HCT116 (cell line): ENCODE data around the gene DMWD. TPM values are rescaled to one million over a fixed set of nuclear protein-coding genes. Genes with fewer than 3 reads are reported as not detected.

Experiments
- ATAC-seq: fragments of 200-7000 bp; cut with Tn5 transposase; 2 replicates; pipeline ENCODE4 v1.9.1; 2020; ENCODE audit warnings: mild to moderate bottlenecking, moderate library complexity
- BruUV-seq: library from RNA; stranded (reverse); fragments of 400-500 nt; replicated peaks from 2 replicates; lab custom pipeline; 2021; lab: Mats Ljungman, UMichigan
- CTCF ChIA-PET: fragments of 300-600 bp; sonication (Branson Sonifier 250); formaldehyde crosslinking; loops from one replicate; lab custom pipeline; 2021; ENCODE audit warnings: antibody characterized with exemption; lab: Charles Lee
- POLR2A ChIA-PET: fragments of 300-600, 350-600 bp; sonication (Branson Sonifier 250); formaldehyde crosslinking; loops from one replicate; lab custom pipeline; 2021; ENCODE audit warnings: antibody characterized with exemption; lab: Charles Lee
- RAD21 ChIA-PET, 2 experiments: fragments of 300-600 bp; sonication (Branson Sonifier 250); formaldehyde crosslinking; loops; one replicate each; lab custom pipeline; 2023; ENCODE audit warnings: low total read pairs in 2 of 2; ENCODE audit not compliant: uncharacterized antibody in 2 of 2, unreplicated experiment in 2 of 2, low non-redundant PET in 1 of 2; lab: Charles Lee
- DNase-seq: peaks from one replicate; pipeline ENCODE4 v3.0.0-alpha.2; 2010; ENCODE audit warnings: low read depth, low spot score
- H2AFZ ChIP-seq: fragments of 200-600 bp; shearing (Covaris generic), sonication (generic); 2 replicates; pipeline ENCODE4 v1.6.1; 2017; ENCODE audit warnings: low read depth, mixed run types, mixed read lengths, antibody characterized with exemption, low read length; ENCODE audit not compliant: poor library complexity, severe bottlenecking
- H3K27ac ChIP-seq: 2 replicates; pipeline ENCODE4 v1.5.1; 2012; ENCODE audit warnings: low read depth, low read length
- H3K27me3 ChIP-seq: fragments of 200-600 bp; sonication (generic); 2 replicates; pipeline ENCODE4 v1.6.1; 2016; ENCODE audit warnings: mixed run types, low read length, mixed read lengths; ENCODE audit not compliant: insufficient read depth
- H3K36me3 ChIP-seq, 2 experiments: fragments of 200-500 bp in 1 of 2; fragments of 200-600 bp in 1 of 2; sonication (Bioruptor generic) in 1 of 2; sonication (generic) in 1 of 2; 2 replicates each; pipeline versions ENCODE4 v1.5.1 to v1.6.1; 2014 to 2016; ENCODE audit warnings: low read length in 2 of 2, inconsistent platforms in 1 of 2, mixed read lengths in 1 of 2, mixed run types in 1 of 2; ENCODE audit not compliant: insufficient read depth in 2 of 2, control insufficient read depth in 1 of 2
- H3K4me1 ChIP-seq, 2 experiments: fragments of 200-600 bp in 1 of 2; sonication (generic) in 1 of 2; 2 replicates each; pipeline versions ENCODE4 v1.5.1 to v1.6.1; 2012 to 2017; ENCODE audit warnings: low read length in 2 of 2, inconsistent platforms in 1 of 2, mild to moderate bottlenecking in 1 of 2, mixed read lengths in 1 of 2, mixed run types in 1 of 2, moderate library complexity in 1 of 2; ENCODE audit not compliant: insufficient read depth in 2 of 2, control insufficient read depth in 1 of 2
- H3K4me2 ChIP-seq: fragments of 200-600 bp; sonication (generic); 2 replicates; pipeline ENCODE4 v1.6.1; 2017; ENCODE audit warnings: mixed run types, low read length, mixed read lengths
- H3K4me3 ChIP-seq, 2 experiments: fragments of 200-600 bp in 1 of 2; sonication (generic) in 1 of 2; replicated peaks in 1 of 2; 2 replicates each; pipeline ENCODE4 v1.5.1; 2011 to 2016; ENCODE audit warnings: low read length in 2 of 2, control low read depth in 1 of 2, low read depth in 1 of 2, mild to moderate bottlenecking in 1 of 2, mixed read lengths in 1 of 2, mixed run types in 1 of 2
- H3K79me2 ChIP-seq: fragments of 200-600 bp; sonication (generic); 2 replicates; pipeline ENCODE4 v1.6.1; 2017; ENCODE audit warnings: mild to moderate bottlenecking, mixed run types, low read length, moderate library complexity, mixed read lengths; ENCODE audit not compliant: insufficient read depth
- H3K9ac ChIP-seq: fragments of 200-600 bp; sonication (generic); 2 replicates; pipeline ENCODE4 v1.6.1; 2016; ENCODE audit warnings: low read length, mixed read lengths
- H3K9me2 ChIP-seq: fragments of 200-600 bp; sonication (generic), shearing (Covaris generic); 2 replicates; pipeline ENCODE4 v1.6.1; 2017; ENCODE audit warnings: mixed run types, mild to moderate bottlenecking, moderate library complexity; ENCODE audit not compliant: insufficient read depth
- H3K9me3 ChIP-seq, 2 experiments: fragments of 200-500 bp in 1 of 2; fragments of 200-600 bp in 1 of 2; sonication (Bioruptor generic) in 1 of 2; sonication (generic) in 1 of 2; 2 replicates each; pipeline ENCODE4 v1.6.1; 2014 to 2017; ENCODE audit warnings: low read length in 2 of 2, mixed read lengths in 2 of 2, inconsistent platforms in 1 of 2, low read depth in 1 of 2, mild to moderate bottlenecking in 1 of 2, mixed run types in 1 of 2, moderate library complexity in 1 of 2; ENCODE audit not compliant: control insufficient read depth in 1 of 2, insufficient read depth in 1 of 2
- H4K20me1 ChIP-seq: fragments of 200-600 bp; sonication (generic), shearing (Covaris generic); 2 replicates; pipeline ENCODE4 v1.6.1; 2017; ENCODE audit warnings: mixed run types, mild to moderate bottlenecking, moderate library complexity; ENCODE audit not compliant: insufficient read depth
- ATF3 ChIP-seq: IDR thresholded peaks from 2 replicates; pipeline ENCODE4 v1.6.1; 2012
- CBX3 ChIP-seq: IDR thresholded peaks from 2 replicates; pipeline ENCODE4 v1.6.1; 2012; ENCODE audit warnings: low read depth
- CEBPB ChIP-seq: IDR thresholded peaks from 2 replicates; pipeline ENCODE4 v1.6.1; 2012; ENCODE audit warnings: low read depth
- EGR1 ChIP-seq: IDR thresholded peaks from 2 replicates; pipeline ENCODE4 v1.6.1; 2012; ENCODE audit warnings: low read depth
- ELF1 ChIP-seq: IDR thresholded peaks from 2 replicates; pipeline ENCODE4 v1.6.1; 2012; ENCODE audit warnings: low read depth, borderline replicate concordance
- EZH2 ChIP-seq: fragments of 200-600 bp; sonication (generic); IDR thresholded peaks from 2 replicates; pipeline ENCODE4 v1.6.1; 2017; ENCODE audit warnings: antibody characterized with exemption, mixed run types
- EZH2phosphoT487 ChIP-seq: fragments of 200-600 bp; IDR thresholded peaks from 2 replicates; pipeline ENCODE4 v1.6.1; 2018; ENCODE audit warnings: antibody characterized with exemption, borderline replicate concordance
- FOSL1 ChIP-seq: IDR thresholded peaks from 2 replicates; pipeline ENCODE4 v1.6.1; 2012; ENCODE audit warnings: low read depth
- POLR2A ChIP-seq: IDR thresholded peaks from 2 replicates; pipeline ENCODE4 v1.7.0; 2011; ENCODE audit warnings: borderline replicate concordance; ENCODE audit not compliant: insufficient read depth, insufficient read length; ENCODE audit errors: extremely low read depth
- RAD21 ChIP-seq: IDR thresholded peaks from 2 replicates; pipeline ENCODE4 v1.6.1; 2012; ENCODE audit warnings: low read depth, mild to moderate bottlenecking
- REST ChIP-seq: IDR thresholded peaks from 2 replicates; pipeline ENCODE4 v1.6.1; 2012; ENCODE audit warnings: low read depth
- SRF ChIP-seq: IDR thresholded peaks from 2 replicates; pipeline ENCODE4 v1.6.1; 2012; ENCODE audit warnings: low read depth
- TCF7L2 ChIP-seq: IDR thresholded peaks from 2 replicates; pipeline ENCODE4 v1.7.0; 2011; ENCODE audit warnings: borderline replicate concordance, inconsistent platforms; ENCODE audit not compliant: insufficient read depth, insufficient read length; ENCODE audit errors: extremely low read depth
- YY1 ChIP-seq: IDR thresholded peaks from 2 replicates; pipeline ENCODE4 v1.6.1; 2011; ENCODE audit warnings: low read length, low read depth, moderate library complexity, mild to moderate bottlenecking; ENCODE audit not compliant: insufficient replicate concordance; ENCODE audit errors: extremely low read depth
- intact Hi-C: fragments of 100-400 bp; cut with micrococcal nuclease; formaldehyde crosslinking; loops from 2 replicates; pipeline ENCODE4 v1.10.0; 2022
- total RNA-seq: library from RNA; stranded (reverse); gene quantifications from one replicate; pipeline ENCODE4 v1.2.1, GENCODE V29; 2021; ENCODE audit not compliant: unreplicated experiment
- TF ChIP-seq, protein P1 (sequence below), 3 experiments: fragments of 200-600 bp in 1 of 3; sonication (generic) in 1 of 3; IDR thresholded peaks in 2 of 3; conservative IDR thresholded peaks in 1 of 3; 2 replicates each; pipeline ENCODE4 v1.5.1; 2012 to 2017; ENCODE audit warnings: low read depth in 2 of 3, low read length in 2 of 3, antibody characterized with exemption in 1 of 3, borderline replicate concordance in 1 of 3, control low read depth in 1 of 3, mild to moderate bottlenecking in 1 of 3, mixed read lengths in 1 of 3, mixed run types in 1 of 3, moderate library complexity in 1 of 3; ENCODE audit not compliant: insufficient read depth in 1 of 3

DMWD gene
- total RNA-seq, 1 experiment from 2014 or later, result 56.8 TPM

DNA sequence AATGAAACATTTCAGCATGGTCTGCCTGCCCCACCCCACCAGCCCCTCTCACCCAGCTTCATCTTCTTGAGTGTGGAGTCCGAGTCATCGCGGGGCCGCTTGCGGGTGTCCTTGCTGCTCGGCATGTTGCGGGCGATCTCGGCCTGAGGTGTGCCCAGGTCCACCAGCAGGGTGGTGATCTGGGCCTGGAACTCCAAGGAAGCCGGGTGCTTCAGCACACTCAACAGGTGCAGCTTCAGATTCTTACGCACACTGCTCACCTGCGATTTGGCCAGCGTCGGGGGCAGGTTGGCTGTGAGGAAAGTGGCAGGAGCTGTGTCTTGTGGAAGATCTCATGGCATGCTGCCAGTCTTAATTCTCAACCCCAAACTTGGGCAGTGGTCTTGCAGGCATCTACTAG is 49.6 kb upstream of the DMWD start:
- Histone ChIP-seq H3K79me2 (peaks cover 14% of the 10 kb centered on the region; the same call in 1 of the 2 replicates), H4K20me1 (0 out of 2 replicates have a peak, but pooled peaks cover 4% of the 10 kb centered on the region), H3K4me3 (no peak overlapping the region), H3K4me2 (no peak overlapping the region), H3K9ac (no peak overlapping the region), H2AFZ (no peak overlapping the region), H3K36me3 (peaks cover 55 to 65% of the 10 kb centered on the region in 2 experiments), H3K9me3 (peaks cover 0 to 6% of the 10 kb centered on the region in 2 experiments; a peak in 1 of 4 replicates), H3K4me1 (no peaks in the 10 kb centered on the region), H3K27ac (no peak overlapping the region), H3K9me2 (no peaks in the 10 kb centered on the region), H3K27me3 (no peaks in the 10 kb centered on the region)
- POLR2A ChIA-PET, result no interaction called here
- intact Hi-C loops, result no loop called here
- ATAC-seq (no peak), DNase-seq (no peak)
- CTCF ChIA-PET, result interaction anchor here (0.7 kb wide), 1 partner anchor 26 kb away, joined by 3 read pairs; no protein-coding TSS in a partner anchor
- RAD21 ChIA-PET, result no interaction called here
- BruUV-seq, result no TSS peak
- TF ChIP-seq, protein P1, sequence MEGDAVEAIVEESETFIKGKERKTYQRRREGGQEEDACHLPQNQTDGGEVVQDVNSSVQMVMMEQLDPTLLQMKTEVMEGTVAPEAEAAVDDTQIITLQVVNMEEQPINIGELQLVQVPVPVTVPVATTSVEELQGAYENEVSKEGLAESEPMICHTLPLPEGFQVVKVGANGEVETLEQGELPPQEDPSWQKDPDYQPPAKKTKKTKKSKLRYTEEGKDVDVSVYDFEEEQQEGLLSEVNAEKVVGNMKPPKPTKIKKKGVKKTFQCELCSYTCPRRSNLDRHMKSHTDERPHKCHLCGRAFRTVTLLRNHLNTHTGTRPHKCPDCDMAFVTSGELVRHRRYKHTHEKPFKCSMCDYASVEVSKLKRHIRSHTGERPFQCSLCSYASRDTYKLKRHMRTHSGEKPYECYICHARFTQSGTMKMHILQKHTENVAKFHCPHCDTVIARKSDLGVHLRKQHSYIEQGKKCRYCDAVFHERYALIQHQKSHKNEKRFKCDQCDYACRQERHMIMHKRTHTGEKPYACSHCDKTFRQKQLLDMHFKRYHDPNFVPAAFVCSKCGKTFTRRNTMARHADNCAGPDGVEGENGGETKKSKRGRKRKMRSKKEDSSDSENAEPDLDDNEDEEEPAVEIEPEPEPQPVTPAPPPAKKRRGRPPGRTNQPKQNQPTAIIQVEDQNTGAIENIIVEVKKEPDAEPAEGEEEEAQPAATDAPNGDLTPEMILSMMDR (IDR thresholded peaks at IDR 0.05 in 2 of 3, conservative IDR thresholded peaks at IDR 0.05 in 1 of 3; ENCODE audit: borderline replicate concordance in 1 of 3, insufficient read depth in 1 of 3, low read depth in 2 of 3, low read length in 2 of 3), result no peak
- no peak for TF ChIP-seq FOSL1
- TF ChIP-seq CBX3, result no peak
- no peak for TF ChIP-seq POLR2A
- TF ChIP-seq SRF, result no peak
- TF ChIP-seq EZH2, result no peak
- TF ChIP-seq RAD21, result no peak
- TF ChIP-seq YY1, result no peak
- TF ChIP-seq EGR1, result no peak
- no peak for TF ChIP-seq CEBPB
- TF ChIP-seq EZH2phosphoT487, result no peak
- TF ChIP-seq TCF7L2, result no peak
- no peak for TF ChIP-seq ATF3
- no peak for TF ChIP-seq REST
- no peak for TF ChIP-seq ELF1
